KMS-11 (cell line): ENCODE data around the gene SLC12A8.

Experiments
- H2AFZ ChIP-seq: fragments of 200-600 bp; sonication (generic); 2 replicates; pipeline ENCODE4 v1.6.1; 2016; ENCODE audit warnings: antibody characterized with exemption, mixed run types, low read depth
- H3K27ac ChIP-seq: fragments of 200-600 bp; sonication (generic); 2 replicates; pipeline ENCODE4 v1.6.1; 2016; ENCODE audit warnings: mild to moderate bottlenecking, mixed run types
- H3K27me3 ChIP-seq: fragments of 200-600 bp; sonication (generic); 2 replicates; pipeline ENCODE4 v1.6.1; 2017; ENCODE audit warnings: mild to moderate bottlenecking, low read depth, mixed run types, moderate library complexity; ENCODE audit not compliant: insufficient read depth
- H3K36me3 ChIP-seq: fragments of 200-600 bp; sonication (generic); 2 replicates; pipeline ENCODE4 v1.6.1; 2017; ENCODE audit warnings: mild to moderate bottlenecking, mixed run types; ENCODE audit not compliant: insufficient read depth
- H3K4me1 ChIP-seq: fragments of 200-600 bp; sonication (generic); 2 replicates; pipeline ENCODE4 v1.6.1; 2016; ENCODE audit warnings: mild to moderate bottlenecking, low read depth, mixed run types; ENCODE audit not compliant: poor library complexity, severe bottlenecking
- H3K4me2 ChIP-seq: fragments of 200-600 bp; sonication (generic); 2 replicates; pipeline ENCODE4 v1.7.0; 2016; ENCODE audit warnings: mild to moderate bottlenecking, mixed run types
- H3K4me3 ChIP-seq: fragments of 200-600 bp; sonication (generic); IDR thresholded peaks from 2 replicates; pipeline ENCODE4 v1.6.1; 2017; ENCODE audit warnings: low read depth, low read length, mixed read lengths; ENCODE audit not compliant: insufficient read depth
- H3K79me2 ChIP-seq: fragments of 200-600 bp; sonication (generic); 2 replicates; pipeline ENCODE4 v1.6.1; 2016; ENCODE audit warnings: low read depth, mixed run types; ENCODE audit not compliant: insufficient read depth
- H3K9ac ChIP-seq: fragments of 200-600 bp; sonication (generic); 2 replicates; pipeline ENCODE4 v1.6.1; 2016; ENCODE audit warnings: mild to moderate bottlenecking, mixed run types
- H4K20me1 ChIP-seq: fragments of 200-600 bp; sonication (generic); 2 replicates; pipeline ENCODE4 v1.6.1; 2016; ENCODE audit warnings: mild to moderate bottlenecking, mixed run types; ENCODE audit not compliant: insufficient read depth
- TF ChIP-seq, protein P1 (sequence below): fragments of 200-600 bp; sonication (generic); conservative IDR thresholded peaks from 2 replicates; pipeline ENCODE4 v1.6.1; 2017; ENCODE audit warnings: low read depth, mild to moderate bottlenecking, antibody characterized with exemption, low read length, moderate library complexity, mixed read lengths

The SLC12A8 gene

GRCh38 chr3:125186800-125187598 is 25.5 kb downstream of the SLC12A8 start:
- H3K36me3 ChIP-seq, result no peaks in the 10 kb centered on the region
- H3K4me1 ChIP-seq, result no peaks in the 10 kb centered on the region
- no peaks in the 10 kb centered on the region for H4K20me1 ChIP-seq
- TF ChIP-seq, protein P1, sequence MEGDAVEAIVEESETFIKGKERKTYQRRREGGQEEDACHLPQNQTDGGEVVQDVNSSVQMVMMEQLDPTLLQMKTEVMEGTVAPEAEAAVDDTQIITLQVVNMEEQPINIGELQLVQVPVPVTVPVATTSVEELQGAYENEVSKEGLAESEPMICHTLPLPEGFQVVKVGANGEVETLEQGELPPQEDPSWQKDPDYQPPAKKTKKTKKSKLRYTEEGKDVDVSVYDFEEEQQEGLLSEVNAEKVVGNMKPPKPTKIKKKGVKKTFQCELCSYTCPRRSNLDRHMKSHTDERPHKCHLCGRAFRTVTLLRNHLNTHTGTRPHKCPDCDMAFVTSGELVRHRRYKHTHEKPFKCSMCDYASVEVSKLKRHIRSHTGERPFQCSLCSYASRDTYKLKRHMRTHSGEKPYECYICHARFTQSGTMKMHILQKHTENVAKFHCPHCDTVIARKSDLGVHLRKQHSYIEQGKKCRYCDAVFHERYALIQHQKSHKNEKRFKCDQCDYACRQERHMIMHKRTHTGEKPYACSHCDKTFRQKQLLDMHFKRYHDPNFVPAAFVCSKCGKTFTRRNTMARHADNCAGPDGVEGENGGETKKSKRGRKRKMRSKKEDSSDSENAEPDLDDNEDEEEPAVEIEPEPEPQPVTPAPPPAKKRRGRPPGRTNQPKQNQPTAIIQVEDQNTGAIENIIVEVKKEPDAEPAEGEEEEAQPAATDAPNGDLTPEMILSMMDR, result no peak
- H3K27ac ChIP-seq, result no peak overlapping the region
- H3K79me2 ChIP-seq, result no peaks in the 10 kb centered on the region
- H3K9ac ChIP-seq, result no peak overlapping the region
- H2AFZ ChIP-seq, result no peak overlapping the region
- H3K4me2 ChIP-seq, result no peak overlapping the region
- no peak overlapping the region for H3K4me3 ChIP-seq
- H3K27me3 ChIP-seq, result no peaks in the 10 kb centered on the region

- H3K4me3 ChIP-seq, result no peak overlapping the region
- no peak overlapping the region for H2AFZ ChIP-seq
- TF ChIP-seq, protein P1, result no peak
- no peaks in the 10 kb centered on the region for H3K27me3 ChIP-seq
- H4K20me1 ChIP-seq, result no peaks in the 10 kb centered on the region
- H3K4me1 ChIP-seq, result no peaks in the 10 kb centered on the region
- no peaks in the 10 kb centered on the region for H3K36me3 ChIP-seq
- H3K9ac ChIP-seq, result no peak overlapping the region
- H3K27ac ChIP-seq, result no peak overlapping the region
- H3K4me2 ChIP-seq, result no peak overlapping the region
- H3K79me2 ChIP-seq, result no peaks in the 10 kb centered on the region
Measured at GRCh38 chr3:125186261-125186787, 26.2 kb downstream of the SLC12A8 start.

DNA sequence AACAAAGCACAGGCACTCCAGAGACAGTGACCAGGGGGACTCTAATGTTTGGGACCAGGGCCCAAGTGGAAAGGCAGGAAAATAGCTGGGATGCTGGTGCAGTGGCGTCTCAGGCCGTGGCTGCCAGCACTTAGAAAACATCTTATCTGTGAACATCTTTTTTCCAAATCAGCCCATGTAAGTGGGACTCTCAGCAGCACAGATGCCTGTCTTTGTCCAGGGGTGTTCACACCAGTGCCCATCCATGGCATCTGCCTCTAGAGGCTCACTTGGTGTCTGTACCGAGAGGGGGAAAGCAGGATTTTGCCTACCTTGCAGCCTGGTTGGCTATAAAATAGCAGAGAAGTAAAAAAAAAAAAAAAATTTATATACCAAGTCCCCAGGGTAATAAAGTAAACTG is 26.7 kb downstream of the SLC12A8 start:
- Histone ChIP-seq H3K27me3 (no peaks in the 10 kb centered on the region), H3K4me2 (no peak overlapping the region), H3K4me1 (no peaks in the 10 kb centered on the region), H4K20me1 (no peaks in the 10 kb centered on the region), H3K79me2 (no peaks in the 10 kb centered on the region), H3K9ac (no peak overlapping the region), H3K4me3 (no peak overlapping the region), H3K36me3 (no peaks in the 10 kb centered on the region), H3K27ac (no peak overlapping the region), H2AFZ (no peak overlapping the region)
- TF ChIP-seq, protein P1, result no peak

DNA sequence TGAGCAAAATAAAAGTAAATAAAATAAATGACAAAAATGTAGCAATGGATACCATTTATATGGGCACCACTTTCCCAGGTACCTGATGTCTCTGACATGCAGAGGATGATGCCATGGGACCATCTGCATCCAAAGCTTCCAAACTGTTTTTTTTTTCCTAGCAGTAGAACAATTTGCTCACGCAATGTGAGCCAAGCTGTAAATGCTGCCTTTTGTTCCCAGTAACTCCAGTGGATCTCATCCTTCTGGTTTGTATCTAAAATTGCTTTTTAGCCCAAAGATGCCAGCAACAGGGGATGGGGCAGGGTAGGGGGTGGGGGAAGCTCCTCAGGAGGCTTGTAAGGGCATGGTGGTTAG is 32.7 kb downstream of the SLC12A8 start:
- H3K4me2 ChIP-seq, result no peak overlapping the region
- no peaks in the 10 kb centered on the region for H4K20me1 ChIP-seq
- no peaks in the 10 kb centered on the region for H3K79me2 ChIP-seq
- no peak overlapping the region for H3K9ac ChIP-seq
- TF ChIP-seq, protein P1, result no peak
- no peak overlapping the region for H2AFZ ChIP-seq
- no peak overlapping the region for H3K27ac ChIP-seq
- no peak overlapping the region for H3K4me3 ChIP-seq
- H3K4me1 ChIP-seq, result no peaks in the 10 kb centered on the region
- no peaks in the 10 kb centered on the region for H3K27me3 ChIP-seq
- H3K36me3 ChIP-seq, result no peaks in the 10 kb centered on the region
